ENCODE results near the gene IQCH.
A peak's percentile ranks its signal among the peaks of the same experiment; 100 is the strongest.

The IQCH gene

GRCh38 chr15:67385971-67386370 is 131.4 kb downstream of the IQCH start:
- H3K4me3 ChIP-seq (ENCODE audit: low read length): no peak overlapping the region
- TF ChIP-seq CTCF (conservative IDR thresholded peaks at IDR 0.05; ENCODE audit: low read depth, low read length): peak; percentile 25
- no peak for DNase-seq (ENCODE audit: low read depth)

- TF ChIP-seq CTCF (conservative IDR thresholded peaks at IDR 0.05; ENCODE audit: low read depth, low read length): no peak
Observed at GRCh38 chr15:67386947-67387346, 132.4 kb downstream of the IQCH start.

GRCh38 chr15:67389975-67390374 is 135.4 kb downstream of the IQCH start:
- H3K4me3 ChIP-seq (ENCODE audit: low read length): no peak overlapping the region
- TF ChIP-seq CTCF (conservative IDR thresholded peaks at IDR 0.05; ENCODE audit: low read depth, low read length): no peak
- DNase-seq (ENCODE audit: low read depth): no peak

More at GRCh38 chr15:67386947-67387346, 132.4 kb downstream of the IQCH start:
- no peak for DNase-seq (ENCODE audit: low read depth)
- H3K4me3 ChIP-seq (ENCODE audit: low read length): no peak overlapping the region

GRCh38 chr15:67394873-67395639 is 140.5 kb downstream of the IQCH start:
- no peak overlapping the region for H3K4me3 ChIP-seq (ENCODE audit: low read length)
- TF ChIP-seq CTCF (conservative IDR thresholded peaks at IDR 0.05; ENCODE audit: low read depth, low read length): no peak
- no peak for DNase-seq (ENCODE audit: low read depth)

- no peak overlapping the region for H3K4me3 ChIP-seq (ENCODE audit: low read length)
- DNase-seq (ENCODE audit: low read depth): no peak
- TF ChIP-seq CTCF (conservative IDR thresholded peaks at IDR 0.05; ENCODE audit: low read depth, low read length): no peak
Observed at GRCh38 chr15:67396114-67396513, 141.5 kb downstream of the IQCH start.

- no peak for TF ChIP-seq CTCF (conservative IDR thresholded peaks at IDR 0.05; ENCODE audit: low read depth, low read length)
- no peak for DNase-seq (ENCODE audit: low read depth)
- H3K4me3 ChIP-seq (ENCODE audit: low read length): no peak overlapping the region
Observed at GRCh38 chr15:67397139-67397538, 142.6 kb downstream of the IQCH start.

GRCh38 chr15:67399925-67400324 is 145.3 kb downstream of the IQCH start:
- DNase-seq (ENCODE audit: low read depth): no peak
- H3K4me3 ChIP-seq (ENCODE audit: low read length): no peak overlapping the region
- TF ChIP-seq CTCF (conservative IDR thresholded peaks at IDR 0.05; ENCODE audit: low read depth, low read length): no peak
